Activated CD4-positive, alpha-beta memory T cell treated with anti-CD3 and anti-CD28 coated beads for 36 hours (primary cell): ENCODE data around the gene ZNF503. TPM values are rescaled to one million over a fixed set of nuclear protein-coding genes. Genes with fewer than 3 reads are reported as not detected.
A peak's percentile ranks its signal among the peaks of the same experiment; 100 is the strongest.

Source experiments
- CTCF ChIA-PET: fragments of 350-600 bp; sonication (Branson Sonifier 250); formaldehyde crosslinking; loops from one replicate; lab custom pipeline; 2021; ENCODE audit warnings: antibody characterized with exemption, inconsistent platforms; lab: Charles Lee
- POLR2A ChIA-PET: fragments of 350-600 bp; sonication (Branson Sonifier 250); formaldehyde crosslinking; loops from one replicate; lab custom pipeline; 2021; ENCODE audit warnings: antibody characterized with exemption; lab: Charles Lee
- DNase-seq: peaks from one replicate; pipeline ENCODE4 v3.0.0-alpha.2; 2020
- H3K27ac Mint-ChIP-seq: one replicate; pipeline ENCODE4 v1.8.0; 2021; ENCODE audit warnings: mixed read lengths
- H3K27me3 Mint-ChIP-seq: one replicate; pipeline ENCODE4 v1.8.0; 2021; ENCODE audit warnings: mixed read lengths
- H3K36me3 Mint-ChIP-seq: one replicate; pipeline ENCODE4 v1.8.0; 2021; ENCODE audit warnings: mixed read lengths
- H3K4me1 Mint-ChIP-seq: one replicate; pipeline ENCODE4 v1.8.0; 2021; ENCODE audit warnings: low read depth, mixed read lengths
- H3K4me3 Mint-ChIP-seq: one replicate; pipeline ENCODE4 v1.8.0; 2021; ENCODE audit warnings: mild to moderate bottlenecking, mixed read lengths
- H3K9me3 Mint-ChIP-seq: one replicate; pipeline ENCODE4 v1.8.0; 2021; ENCODE audit warnings: mixed read lengths
- intact Hi-C: fragments of 100-400 bp; cut with micrococcal nuclease; formaldehyde crosslinking; loops from one replicate; pipeline ENCODE4 v1.15.1; 2023
- total RNA-seq, 2 experiments: library from RNA; stranded (reverse); gene quantifications; one replicate each; pipeline ENCODE4 v1.2.3, GENCODE V29; 2021

Gene ZNF503
- total RNA-seq, 2 experiments from 2014 or later: 0.38 to 0.56 TPM

GRCh38 chr10:75402486-75403143 lies 1.1 kb upstream of the ZNF503 start:
- Mint-ChIP-seq H3K36me3 (no peaks in the 10 kb centered on the region), H3K4me3 (peak overlapping the region; percentile 74), H3K27me3 (peaks cover 57% of the 10 kb centered on the region), H3K27ac (no peak overlapping the region), H3K9me3 (no peaks in the 10 kb centered on the region), H3K4me1 (peaks cover 30% of the 10 kb centered on the region)
- intact Hi-C loops: loop anchor here (5.0 to 10.0 kb wide), 4 partner anchors 105 to 1145 kb away; no protein-coding TSS in a partner anchor
- ChIA-PET POLR2A (no interaction called here), CTCF (no interaction called here)
- no peak for DNase-seq

GRCh38 chr10:75400771-75401568 lies 594 bp downstream of the ZNF503 start:
- H3K9me3 Mint-ChIP-seq: no peaks in the 10 kb centered on the region
- ChIA-PET CTCF (interaction anchor here (0.6 to 2.1 kb wide), 3 partner anchors 8 to 106 kb away, joined by 3 to 4 read pairs (median 3); no protein-coding TSS in a partner anchor), POLR2A (no interaction called here)
- H3K4me3 Mint-ChIP-seq: peak overlapping the region; percentile 74
- H3K36me3 Mint-ChIP-seq: no peaks in the 10 kb centered on the region
- H3K4me1 Mint-ChIP-seq: peaks cover 24% of the 10 kb centered on the region
- intact Hi-C loops: loop anchor here (5.0 to 10.0 kb wide), 4 partner anchors 104 to 1146 kb away; no protein-coding TSS in a partner anchor
- peak; percentile 30 for DNase-seq
- H3K27me3 Mint-ChIP-seq: peaks cover 44% of the 10 kb centered on the region
- no peak overlapping the region for H3K27ac Mint-ChIP-seq

- Mint-ChIP-seq H3K27ac (no peak overlapping the region), H3K27me3 (peaks cover 43% of the 10 kb centered on the region), H3K36me3 (no peaks in the 10 kb centered on the region), H3K4me1 (peaks cover 24% of the 10 kb centered on the region), H3K9me3 (no peaks in the 10 kb centered on the region), H3K4me3 (peak overlapping the region; percentile 74)
- intact Hi-C loops: loop anchor here (5.0 to 10.0 kb wide), 4 partner anchors 103 to 1147 kb away; no protein-coding TSS in a partner anchor
- CTCF ChIA-PET: interaction anchor here (0.6 to 2.1 kb wide), 4 partner anchors 17 to 637 kb away, joined by 3 to 4 read pairs (median 3); no protein-coding TSS in a partner anchor
- POLR2A ChIA-PET: interaction anchor here (1.1 kb wide), 1 partner anchor 9 kb away, joined by 4 read pairs; no protein-coding TSS in a partner anchor
- DNase-seq: no peak
Observed at GRCh38 chr10:75400163-75400770, 1.3 kb downstream of the ZNF503 start.

GRCh38 chr10:75399461-75400162 lies 2.0 kb downstream of the ZNF503 start:
- intact Hi-C loops: loop anchor here (5.0 to 10.0 kb wide), 4 partner anchors 102 to 1148 kb away; no protein-coding TSS in a partner anchor
- peaks cover 44% of the 10 kb centered on the region for H3K27me3 Mint-ChIP-seq
- POLR2A ChIA-PET: interaction anchor here (1.1 kb wide), 1 partner anchor 8 kb away, joined by 4 read pairs; no protein-coding TSS in a partner anchor

GRCh38 chr10:75398692-75399460 lies 2.7 kb downstream of the ZNF503 start:
- H3K9me3 Mint-ChIP-seq: no peaks in the 10 kb centered on the region
- peaks cover 47% of the 10 kb centered on the region for H3K27me3 Mint-ChIP-seq
- no peak for DNase-seq
- no peak overlapping the region for H3K27ac Mint-ChIP-seq
- ChIA-PET CTCF (interaction anchor here (1.2 kb wide), 1 partner anchor 18 kb away, joined by 3 read pairs; no protein-coding TSS in a partner anchor), POLR2A (interaction anchor here (1.1 kb wide), 1 partner anchor 7 kb away, joined by 4 read pairs; no protein-coding TSS in a partner anchor)
- intact Hi-C loops: no loop called here
- H3K36me3 Mint-ChIP-seq: no peaks in the 10 kb centered on the region
- H3K4me3 Mint-ChIP-seq: no peak overlapping the region
- peaks cover 25% of the 10 kb centered on the region for H3K4me1 Mint-ChIP-seq

More at GRCh38 chr10:75399461-75400162, 2.0 kb downstream of the ZNF503 start:
- no peak overlapping the region for H3K27ac Mint-ChIP-seq
- no peaks in the 10 kb centered on the region for H3K36me3 Mint-ChIP-seq
- no peaks in the 10 kb centered on the region for H3K9me3 Mint-ChIP-seq
- DNase-seq: peak; percentile 57
- H3K4me3 Mint-ChIP-seq: no peak overlapping the region
- H3K4me1 Mint-ChIP-seq: peaks cover 29% of the 10 kb centered on the region
- CTCF ChIA-PET: interaction anchor here (0.8 to 2.1 kb wide), 3 partner anchors 17 to 637 kb away, joined by 3 to 4 read pairs (median 3); no protein-coding TSS in a partner anchor

- Mint-ChIP-seq H3K36me3 (no peaks in the 10 kb centered on the region), H3K4me3 (no peak overlapping the region), H3K9me3 (no peaks in the 10 kb centered on the region), H3K27me3 (peaks cover 48% of the 10 kb centered on the region), H3K27ac (no peak overlapping the region), H3K4me1 (peaks cover 21% of the 10 kb centered on the region)
- intact Hi-C loops: no loop called here
- no peak for DNase-seq
- ChIA-PET CTCF (no interaction called here), POLR2A (no interaction called here)
Observed at GRCh38 chr10:75398200-75398691, 3.3 kb downstream of the ZNF503 start.

GRCh38 chr10:75397496-75398199 lies 3.9 kb downstream of the ZNF503 start:
- Mint-ChIP-seq H3K36me3 (no peaks in the 10 kb centered on the region), H3K27me3 (peaks cover 44% of the 10 kb centered on the region), H3K4me3 (no peak overlapping the region), H3K4me1 (peaks cover 16% of the 10 kb centered on the region), H3K9me3 (no peaks in the 10 kb centered on the region), H3K27ac (no peak overlapping the region)
- ChIA-PET CTCF (interaction anchor here (1.2 kb wide), 1 partner anchor 14 kb away, joined by 3 read pairs; no protein-coding TSS in a partner anchor), POLR2A (no interaction called here)
- DNase-seq: no peak
- intact Hi-C loops: no loop called here

- no peaks in the 10 kb centered on the region for H3K9me3 Mint-ChIP-seq
- no peaks in the 10 kb centered on the region for H3K36me3 Mint-ChIP-seq
- no peak overlapping the region for H3K4me3 Mint-ChIP-seq
- H3K4me1 Mint-ChIP-seq: peaks cover 14% of the 10 kb centered on the region
- no peak for DNase-seq
- peaks cover 46% of the 10 kb centered on the region for H3K27me3 Mint-ChIP-seq
- POLR2A ChIA-PET: no interaction called here
- intact Hi-C loops: no loop called here
- CTCF ChIA-PET: interaction anchor here (0.8 to 1.3 kb wide), 3 partner anchors 11 to 225 kb away, joined by 3 read pairs; no protein-coding TSS in a partner anchor
- H3K27ac Mint-ChIP-seq: no peak overlapping the region
Observed at GRCh38 chr10:75396631-75397495, 4.7 kb downstream of the ZNF503 start.

- intact Hi-C loops: loop anchor here (1.0 kb wide), 1 partner anchor 14 kb away; no protein-coding TSS in a partner anchor
- no peak overlapping the region for H3K4me3 Mint-ChIP-seq
- POLR2A ChIA-PET: no interaction called here
- H3K36me3 Mint-ChIP-seq: no peaks in the 10 kb centered on the region
- H3K27ac Mint-ChIP-seq: no peak overlapping the region
- H3K27me3 Mint-ChIP-seq: peaks cover 49% of the 10 kb centered on the region
- H3K9me3 Mint-ChIP-seq: no peaks in the 10 kb centered on the region
- H3K4me1 Mint-ChIP-seq: peaks cover 12% of the 10 kb centered on the region
- CTCF ChIA-PET: interaction anchor here (0.8 to 1.3 kb wide), 4 partner anchors 12 to 225 kb away, joined by 3 read pairs; no protein-coding TSS in a partner anchor
- DNase-seq: no peak
Observed at GRCh38 chr10:75395932-75396630, 5.5 kb downstream of the ZNF503 start.
